Muscle of arm (tissue), 12 donors: ENCODE results near the gene ZNF124. TPM values are rescaled to one million over a fixed set of nuclear protein-coding genes. Genes with fewer than 3 reads are reported as not detected.

Experiments
- DNase-seq: peaks from one replicate; pipeline ENCODE4 v3.0.0-alpha.2; 2013
- polyA plus RNA-seq, 12 donors: library from polyadenylated mRNA; unstranded; fragments of 120-200 nt; gene quantifications; one replicate each; pipeline ENCODE4 v1.2.1, GENCODE V29; 2013; ENCODE audit not compliant: insufficient read length in 12 of 12

ZNF124 gene
- polyA plus RNA-seq, 12 donors, result 4.7 to 12.3 (median 6.2) TPM; not detected in 1

- DNase-seq, result no peak
Measured at GRCh38 chr1:247114351-247115140, 57.3 kb downstream of the ZNF124 start.

- no peak for DNase-seq
Measured at GRCh38 chr1:247113733-247114271, 58.0 kb downstream of the ZNF124 start.

- no peak for DNase-seq
Measured at GRCh38 chr1:247113094-247113497, 58.7 kb downstream of the ZNF124 start.

- no peak for DNase-seq
Measured at GRCh38 chr1:247112479-247112781, 59.4 kb downstream of the ZNF124 start.

- DNase-seq, result peak; percentile 62
Measured at GRCh38 chr1:247111700-247112478, 59.9 kb downstream of the ZNF124 start.

GRCh38 chr1:247111259-247111699, 60.5 kb downstream of the ZNF124 start:
- DNase-seq, result no peak

- no peak for DNase-seq
Measured at GRCh38 chr1:247110627-247111258, 61.1 kb downstream of the ZNF124 start.

GRCh38 chr1:247107694-247108093, 64.1 kb downstream of the ZNF124 start:
- DNase-seq, result no peak

GRCh38 chr1:247105966-247106365, 65.9 kb downstream of the ZNF124 start:
- no peak for DNase-seq

Other genes with a start within 250 kb of the ZNF124 start
- gene AHCTF1, start 240.1 kb downstream of the ZNF124 start, polyA plus RNA-seq, result 10 to 100 TPM in 11 of 12 donors, not detected in 1; 22.2 to 52.8 (median 34.5) TPM
- gene ZNF695, start 164.0 kb downstream of the ZNF124 start, polyA plus RNA-seq, result 1 to 10 TPM in 8 of 12 donors, under 1 TPM in 2, not detected in 2; 0.51 to 3.7 (median 1.3) TPM
- gene ZNF670, start 93.2 kb downstream of the ZNF124 start, polyA plus RNA-seq, result 1 to 10 TPM in 10 of 12 donors, not detected in 2; 2.7 to 5.1 (median 3.0) TPM
- gene ZNF669, start 67.7 kb downstream of the ZNF124 start, polyA plus RNA-seq, result 1 to 10 TPM in 11 of 12 donors, not detected in 1; 5.6 to 9.6 (median 7.0) TPM
- under 1 TPM in 1 of 12 donors, not detected in 11; 0.19 TPM for gene VN1R5, start 84.1 kb upstream of the ZNF124 start, polyA plus RNA-seq
- 10 to 100 TPM in 11 of 12 donors, not detected in 1; 22.1 to 36.5 (median 27.1) TPM for gene ZNF496, start 159.8 kb upstream of the ZNF124 start, polyA plus RNA-seq
- 1 to 10 TPM in 6 of 12 donors, under 1 TPM in 4, not detected in 2; 0.78 to 2.0 (median 1.1) TPM for gene NLRP3, start 244.2 kb upstream of the ZNF124 start, polyA plus RNA-seq